HEK293 (cell line): ENCODE measurements around the gene MIR17HG.

Experiments
- CTCF ChIA-PET: fragments of 350-600 bp; formaldehyde crosslinking; extraction: SDS; loops from one replicate; lab custom pipeline; 2021; ENCODE audit warnings: antibody characterized with exemption; lab: Yijun Ruan, JAX
- POLR2A ChIA-PET: fragments of 300-600 bp; formaldehyde crosslinking; extraction: SDS; loops from one replicate; lab custom pipeline; 2020; ENCODE audit warnings: antibody characterized with exemption, inconsistent platforms; lab: Yijun Ruan, JAX
- H3K27ac ChIP-seq: fragments of 200-500 bp; sonication (Bioruptor generic); 2 replicates; pipeline ENCODE4 v1.5.1; 2014; ENCODE audit warnings: low read depth, low read length, control low read depth, inconsistent platforms; ENCODE audit errors: extremely low read depth
- H3K36me3 ChIP-seq, 2 experiments: fragments of 200-500 bp in 1 of 2; sonication (Bioruptor generic) in 1 of 2; 1 replicate in 1 of 2; 2 replicates in 1 of 2; pipeline ENCODE4 v1.5.1; 2014 to 2017; ENCODE audit warnings: inconsistent platforms in 2 of 2, low read length in 2 of 2; ENCODE audit not compliant: control insufficient read depth in 2 of 2, insufficient read depth in 1 of 2
- H3K4me1 ChIP-seq: fragments of 200-500 bp; sonication (Bioruptor generic); 2 replicates; pipeline ENCODE4 v1.5.1; 2014; ENCODE audit warnings: mild to moderate bottlenecking, low read length, inconsistent platforms; ENCODE audit not compliant: control insufficient read depth, insufficient read depth
- H3K4me3 ChIP-seq: 2 replicates; pipeline ENCODE4 v1.5.1; 2011; ENCODE audit warnings: low read depth, mild to moderate bottlenecking, control low read depth, low read length, moderate library complexity
- H3K9me3 ChIP-seq: fragments of 200-500 bp; sonication (Bioruptor generic); 2 replicates; pipeline ENCODE4 v1.5.1; 2014; ENCODE audit warnings: low read depth, low read length, inconsistent platforms; ENCODE audit not compliant: control insufficient read depth, insufficient read depth
- KLF8 ChIP-seq: fragments of 450-650 bp; formaldehyde crosslinking; IDR thresholded peaks from 2 replicates; pipeline ENCODE4 v1.5.1; 2016; ENCODE audit warnings: missing biosample characterization, missing genetic modification characterization
- MYNN ChIP-seq: fragments of 450-650 bp; formaldehyde crosslinking; IDR thresholded peaks from 2 replicates; pipeline ENCODE4 v1.5.1; 2016; ENCODE audit warnings: missing biosample characterization, missing genetic modification characterization, borderline replicate concordance
- MZF1 ChIP-seq: fragments of 450-650 bp; formaldehyde crosslinking; IDR thresholded peaks from 2 replicates; pipeline ENCODE4 v1.5.1; 2017; ENCODE audit warnings: missing biosample characterization, missing genetic modification characterization, borderline replicate concordance
- REST ChIP-seq: fragments of 450-650 bp; formaldehyde crosslinking; IDR thresholded peaks from 2 replicates; pipeline ENCODE4 v1.5.1; 2016; ENCODE audit warnings: missing biosample characterization, missing genetic modification characterization
- TRIM28 ChIP-seq: IDR thresholded peaks from 2 replicates; pipeline ENCODE4 v1.6.1; 2011; ENCODE audit warnings: low read length, control low read depth, borderline replicate concordance
- ZFHX2 ChIP-seq: fragments of 450-650 bp; formaldehyde crosslinking; conservative IDR thresholded peaks from 2 replicates; pipeline ENCODE4 v1.5.1; 2016; ENCODE audit warnings: missing biosample characterization, missing genetic modification characterization
- ZFP37 ChIP-seq: fragments of 450-650 bp; formaldehyde crosslinking; IDR thresholded peaks from 2 replicates; pipeline ENCODE4 v1.5.1; 2016; ENCODE audit warnings: missing biosample characterization, missing genetic modification characterization
- ZNF148 ChIP-seq: fragments of 450-650 bp; formaldehyde crosslinking; IDR thresholded peaks from 2 replicates; pipeline ENCODE4 v1.5.0; 2017; ENCODE audit warnings: missing biosample characterization, missing genetic modification characterization, borderline replicate concordance
- ZNF174 ChIP-seq: fragments of 450-650 bp; formaldehyde crosslinking; IDR thresholded peaks from 2 replicates; pipeline ENCODE4 v1.5.0; 2017; ENCODE audit warnings: missing biosample characterization, mild to moderate bottlenecking, missing genetic modification characterization
- ZNF239 ChIP-seq: fragments of 450-650 bp; formaldehyde crosslinking; IDR thresholded peaks from 2 replicates; pipeline ENCODE4 v1.5.1; 2016; ENCODE audit warnings: missing biosample characterization, missing genetic modification characterization
- ZNF26 ChIP-seq: fragments of 450-650 bp; formaldehyde crosslinking; IDR thresholded peaks from 2 replicates; pipeline ENCODE4 v1.5.1; 2016; ENCODE audit warnings: missing biosample characterization, missing genetic modification characterization
- ZNF335 ChIP-seq: fragments of 450-650 bp; formaldehyde crosslinking; conservative IDR thresholded peaks from 2 replicates; pipeline ENCODE4 v1.5.1; 2016; ENCODE audit warnings: missing biosample characterization, missing genetic modification characterization
- ZNF354C ChIP-seq: fragments of 450-650 bp; formaldehyde crosslinking; IDR thresholded peaks from 2 replicates; pipeline ENCODE4 v1.5.1; 2016; ENCODE audit warnings: missing biosample characterization, missing genetic modification characterization, low read depth, borderline replicate concordance
- ZNF362 ChIP-seq: fragments of 450-650 bp; formaldehyde crosslinking; IDR thresholded peaks from 2 replicates; pipeline ENCODE4 v1.5.1; 2016; ENCODE audit warnings: missing biosample characterization, missing genetic modification characterization
- ZNF398 ChIP-seq: fragments of 450-650 bp; formaldehyde crosslinking; IDR thresholded peaks from 2 replicates; pipeline ENCODE4 v1.5.1; 2017; ENCODE audit warnings: missing biosample characterization, missing genetic modification characterization
- ZNF433 ChIP-seq: fragments of 450-650 bp; formaldehyde crosslinking; IDR thresholded peaks from 2 replicates; pipeline ENCODE4 v1.5.1; 2016; ENCODE audit warnings: missing biosample characterization, missing genetic modification characterization, low read depth
- ZNF473 ChIP-seq: fragments of 450-650 bp; formaldehyde crosslinking; IDR thresholded peaks from 2 replicates; pipeline ENCODE4 v1.5.1; 2017; ENCODE audit warnings: missing biosample characterization, missing genetic modification characterization
- ZNF621 ChIP-seq: fragments of 450-650 bp; formaldehyde crosslinking; IDR thresholded peaks from 2 replicates; pipeline ENCODE4 v1.5.1; 2017; ENCODE audit warnings: missing biosample characterization, missing genetic modification characterization
- ZNF624 ChIP-seq: fragments of 450-650 bp; formaldehyde crosslinking; IDR thresholded peaks from 2 replicates; pipeline ENCODE4 v1.5.1; 2017; ENCODE audit warnings: missing biosample characterization, missing genetic modification characterization
- ZNF660 ChIP-seq: fragments of 450-650 bp; IDR thresholded peaks from 2 replicates; pipeline ENCODE4 v1.5.1; 2018; ENCODE audit warnings: missing biosample characterization, mild to moderate bottlenecking, missing genetic modification characterization

The MIR17HG gene

DNA sequence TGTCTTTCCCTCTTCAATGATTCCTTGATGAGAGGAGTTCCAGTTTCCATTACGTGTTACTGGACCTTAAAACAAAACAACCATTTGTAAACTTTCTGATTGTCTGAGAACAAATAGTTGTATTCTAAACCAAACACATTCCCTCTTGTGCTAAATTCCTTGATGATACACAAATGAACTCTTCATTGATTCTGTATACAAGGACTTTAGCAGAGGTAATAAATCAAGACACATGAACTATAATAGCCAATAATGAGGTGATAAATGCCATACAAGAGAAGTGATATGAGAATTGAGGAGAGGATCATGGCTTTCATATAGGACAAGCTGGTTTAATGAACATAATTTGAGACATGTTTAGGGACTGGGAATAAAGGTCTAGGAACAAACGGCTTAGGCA is 37.4 kb downstream of the MIR17HG start:
- H3K4me1 ChIP-seq = no peaks in the 10 kb centered on the region
- no peaks in the 10 kb centered on the region for H3K9me3 ChIP-seq
- H3K4me3 ChIP-seq = no peak overlapping the region
- POLR2A ChIA-PET = no interaction called here
- no peaks in the 10 kb centered on the region for H3K36me3 ChIP-seq
- TF ChIP-seq ZNF660 = no peak
- no peak for TF ChIP-seq ZNF398 (tag by site-specific recombination)
- TF ChIP-seq ZNF174 (tag by site-specific recombination) = no peak
- no peak overlapping the region for H3K27ac ChIP-seq
- CTCF ChIA-PET = interaction anchor here (1.0 kb wide), 1 partner anchor 22 kb away, joined by 4 read pairs; no protein-coding TSS in a partner anchor

- Histone ChIP-seq H3K4me1 (no peaks in the 10 kb centered on the region), H3K36me3 (no peaks in the 10 kb centered on the region), H3K9me3 (no peaks in the 10 kb centered on the region), H3K4me3 (no peak overlapping the region), H3K27ac (no peak overlapping the region)
- TF ChIP-seq ZNF26 (tag by site-specific recombination) = no peak
- no peak for TF ChIP-seq KLF8 (tag by site-specific recombination)
- TF ChIP-seq ZNF354C (tag by site-specific recombination) = no peak
- TF ChIP-seq MZF1 = no peak
- no peak for TF ChIP-seq TRIM28
- TF ChIP-seq ZNF473 (tag by site-specific recombination) = no peak
- no peak for TF ChIP-seq ZFP37 (tag by site-specific recombination)
- TF ChIP-seq ZNF433 (tag by site-specific recombination) = no peak
- ChIA-PET POLR2A (no interaction called here), CTCF (interaction anchor here (0.9 kb wide), 1 partner anchor 17 kb away, joined by 6 read pairs; no protein-coding TSS in a partner anchor)
Observed at GRCh38 chr13:91389186-91389585, 41.7 kb downstream of the MIR17HG start.

DNA sequence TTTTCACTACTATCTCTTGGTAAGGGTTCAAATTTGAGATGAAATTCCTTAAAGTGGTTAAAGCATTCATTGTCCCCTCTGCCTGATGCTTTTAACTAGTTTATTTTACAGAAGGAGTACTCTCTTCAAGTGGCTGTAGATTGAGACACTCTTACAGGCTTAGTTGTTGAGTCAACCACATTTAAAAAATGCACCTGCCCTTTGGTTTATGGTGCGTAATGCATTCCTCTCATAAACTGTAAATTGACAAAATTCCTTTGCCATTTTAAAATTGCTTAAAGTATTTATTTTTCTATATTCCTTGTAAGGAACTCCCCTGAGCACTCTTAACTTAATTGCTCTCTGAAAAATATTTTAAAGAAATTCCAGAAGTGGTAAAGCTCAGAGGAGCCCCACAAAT is 50.1 kb downstream of the MIR17HG start:
- Histone ChIP-seq H3K4me1 (no peaks in the 10 kb centered on the region), H3K9me3 (no peaks in the 10 kb centered on the region), H3K27ac (no peak overlapping the region), H3K36me3 (no peaks in the 10 kb centered on the region), H3K4me3 (no peak overlapping the region)
- CTCF ChIA-PET = interaction anchor here (1.5 kb wide), 1 partner anchor 9 kb away, joined by 5 read pairs; no protein-coding TSS in a partner anchor
- POLR2A ChIA-PET = no interaction called here
- no peak for TF ChIP-seq ZNF624 (tag by site-specific recombination)
- no peak for TF ChIP-seq ZNF473 (tag by site-specific recombination)
- no peak for TF ChIP-seq ZNF239 (tag by site-specific recombination)
- TF ChIP-seq ZNF335 (tag by site-specific recombination) = no peak
- no peak for TF ChIP-seq ZNF148 (tag by site-specific recombination)
- no peak for TF ChIP-seq ZNF621
- TF ChIP-seq MYNN (tag by site-specific recombination) = no peak
- TF ChIP-seq ZFHX2 (tag by site-specific recombination) = no peak
- TF ChIP-seq REST (tag by site-specific recombination) = no peak
- TF ChIP-seq ZNF362 (tag by site-specific recombination) = no peak
- TF ChIP-seq ZFP37 (tag by site-specific recombination) = no peak
